Sigmoid colon (tissue), 7 donors: Measurements from ENCODE around the gene SPANXD. TPM values are rescaled to one million over a fixed set of nuclear protein-coding genes. Genes with fewer than 3 reads are reported as not detected.

ENCODE experiments used
- DNase-seq: peaks from one replicate; pipeline ENCODE4 v3.0.0-alpha.2; 2019
- H3K27ac ChIP-seq, 4 donors: fragments of 200-600 bp; sonication (generic); one replicate each; pipeline ENCODE4 v1.5.1; 2016 to 2019; ENCODE audit warnings: mild to moderate bottlenecking in 1 of 4
- H3K27me3 ChIP-seq, 3 donors: fragments of 200-600 bp; sonication (generic); one replicate each; pipeline ENCODE4 v1.5.1; 2019; ENCODE audit warnings: mild to moderate bottlenecking in 1 of 3
- H3K36me3 ChIP-seq, 4 donors: fragments of 200-600 bp; sonication (generic); one replicate each; pipeline ENCODE4 v1.5.1; 2016 to 2019
- H3K4me1 ChIP-seq, 4 donors: fragments of 200-600 bp; sonication (generic); one replicate each; pipeline ENCODE4 v1.5.1; 2017 to 2019
- H3K4me3 ChIP-seq, 4 donors: fragments of 200-600 bp; sonication (generic); one replicate each; pipeline ENCODE4 v1.5.1; 2017 to 2019; ENCODE audit warnings: mild to moderate bottlenecking in 2 of 4, moderate library complexity in 1 of 4
- H3K9me3 ChIP-seq, 4 donors: fragments of 200-600 bp in 3 of 4; sonication (generic) in 3 of 4; one replicate each; pipeline versions ENCODE4 v1.5.1 to v1.6.1; 2013 to 2019
- CTCF ChIP-seq, 4 experiments: fragments of 450-650 bp in 3 of 4; fragments of 200-600 bp in 1 of 4; IDR thresholded peaks; one replicate each; pipeline ENCODE4 v1.5.1; 2016 to 2019; ENCODE audit warnings: antibody characterized with exemption in 4 of 4, mild to moderate bottlenecking in 3 of 4, moderate library complexity in 2 of 4
- EP300 ChIP-seq, 4 donors: sonication (generic); formaldehyde crosslinking; IDR thresholded peaks; one replicate each; pipeline ENCODE4 v1.6.1; 2017; ENCODE audit warnings: antibody characterized with exemption in 4 of 4
- POLR2A ChIP-seq, 2 donors: fragments of 450-650 bp; IDR thresholded peaks; one replicate each; pipeline ENCODE4 v1.6.1; 2016; ENCODE audit warnings: antibody characterized with exemption in 2 of 2, mild to moderate bottlenecking in 2 of 2, moderate library complexity in 2 of 2
- POLR2AphosphoS5 ChIP-seq, 4 donors: sonication (generic); formaldehyde crosslinking; IDR thresholded peaks; one replicate each; pipeline ENCODE4 v1.6.1; 2017; ENCODE audit warnings: antibody characterized with exemption in 4 of 4
- WGBS, 2 donors: extraction: QIAGEN DNeasy Blood & Tissue Kit; methylation state at CpG; one replicate each; pipeline ENCODE4 v1.1.7; 2013; 5-methylcytosine and 5-hydroxymethylcytosine counted together
- intact Hi-C: fragments of 100-400 bp; cut with DNase I; formaldehyde crosslinking; loops from one replicate; pipeline ENCODE4 v1.15.1; 2023
- polyA plus RNA-seq, 3 donors: library from polyadenylated mRNA; stranded (reverse); fragments of 200-250 nt; gene quantifications; one replicate each; pipeline ENCODE4 v1.2.3, GENCODE V29; 2013
- total RNA-seq, 4 donors: library from RNA; depleted of rRNA; stranded (reverse); fragments of >200 nt; gene quantifications; one replicate each; pipeline ENCODE4 v1.1.0, GENCODE V29; 2016
- donor health status: healthy with polysubstance abuse.
- donor health status: Bipolar disorder and iron deficiency.
- donor health status: healthy.

The SPANXD gene
- total and polyA plus RNA-seq, 7 donors: not detected

DNA sequence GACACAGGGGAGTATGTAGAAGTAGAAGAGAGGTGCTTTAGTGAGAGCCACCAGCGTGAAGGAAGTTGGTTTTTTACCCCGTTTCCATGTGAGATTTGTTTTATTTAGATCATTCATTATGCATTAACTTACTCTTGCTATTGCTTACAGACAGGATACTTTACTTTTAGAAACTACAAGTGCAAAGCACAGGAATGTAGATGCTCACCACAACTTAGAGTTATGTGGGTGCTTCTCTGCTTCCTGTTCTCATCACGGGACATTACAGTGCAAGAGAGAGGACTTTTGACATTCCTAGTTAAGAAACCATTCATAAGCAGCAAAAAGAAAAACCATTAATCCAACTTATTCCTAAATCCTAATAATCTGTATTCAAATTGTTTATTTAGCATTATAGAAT lies 25.6 kb upstream of the SPANXD start:
- H3K36me3 ChIP-seq: no peaks in the 10 kb centered on the region
- WGBS, 2 donors: 57 to 60% methylated on average over 3 of the region's 3 CpGs
- H3K27me3 ChIP-seq: no peaks in the 10 kb centered on the region
- no peaks in the 10 kb centered on the region for H3K4me1 ChIP-seq
- no peaks in the 10 kb centered on the region for H3K9me3 ChIP-seq
- DNase-seq: no peak
- intact Hi-C loops: no loop called here
- H3K4me3 ChIP-seq: no peak overlapping the region
- no peak overlapping the region for H3K27ac ChIP-seq
- TF ChIP-seq POLR2A (IDR thresholded peaks at IDR 0.05): no peak
- no peak for TF ChIP-seq CTCF (IDR thresholded peaks at IDR 0.05)
- TF ChIP-seq POLR2AphosphoS5 (IDR thresholded peaks at IDR 0.05): no peak
- TF ChIP-seq EP300 (IDR thresholded peaks at IDR 0.05): no peak

DNA sequence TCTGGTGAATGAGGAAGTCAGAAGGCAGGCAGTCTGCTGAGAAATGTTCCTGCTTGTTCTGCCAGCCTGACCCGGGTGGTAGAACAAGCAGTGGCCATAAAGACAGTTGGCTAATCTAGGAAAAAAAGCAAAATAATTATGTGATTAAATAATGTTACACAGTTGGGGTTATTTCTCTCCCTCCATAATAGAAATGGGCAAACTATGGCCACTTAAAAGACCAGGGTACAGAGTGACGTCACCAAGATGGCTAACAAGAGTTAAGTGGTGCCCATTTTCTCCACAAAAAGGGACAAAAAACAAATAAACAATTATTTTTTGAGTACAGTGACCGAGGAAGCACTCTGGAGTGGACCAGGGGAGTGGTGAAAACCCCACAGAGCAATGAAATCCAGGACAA lies 16.1 kb upstream of the SPANXD start:
- H3K9me3 ChIP-seq: no peaks in the 10 kb centered on the region
- DNase-seq: no peak
- no peaks in the 10 kb centered on the region for H3K4me1 ChIP-seq
- H3K27me3 ChIP-seq: no peaks in the 10 kb centered on the region
- TF ChIP-seq POLR2AphosphoS5 (IDR thresholded peaks at IDR 0.05): no peak
- TF ChIP-seq CTCF (IDR thresholded peaks at IDR 0.05): no peak
- no peak for TF ChIP-seq POLR2A (IDR thresholded peaks at IDR 0.05)
- no peak for TF ChIP-seq EP300 (IDR thresholded peaks at IDR 0.05)
- H3K36me3 ChIP-seq: no peaks in the 10 kb centered on the region
- no peak overlapping the region for H3K27ac ChIP-seq
- 49 to 63% methylated on average over 3 of the region's 3 CpGs for WGBS, 2 donors
- intact Hi-C loops: no loop called here
- no peak overlapping the region for H3K4me3 ChIP-seq

- no peaks in the 10 kb centered on the region for H3K27me3 ChIP-seq
- 68 to 74% methylated on average over 4 of the region's 4 CpGs for whole genome bisulfite sequencing, 2 donors
- H3K9me3 ChIP-seq: no peaks in the 10 kb centered on the region
- no peak overlapping the region for H3K4me3 ChIP-seq
- no peaks in the 10 kb centered on the region for H3K36me3 ChIP-seq
- H3K4me1 ChIP-seq: no peaks in the 10 kb centered on the region
- H3K27ac ChIP-seq: no peak overlapping the region
- no peak for DNase-seq
- TF ChIP-seq EP300 (IDR thresholded peaks at IDR 0.05): no peak
- TF ChIP-seq POLR2A (IDR thresholded peaks at IDR 0.05): no peak
- no peak for TF ChIP-seq CTCF (IDR thresholded peaks at IDR 0.05)
- no peak for TF ChIP-seq POLR2AphosphoS5 (IDR thresholded peaks at IDR 0.05)
- intact Hi-C loops: no loop called here
These were observed 2.5 kb upstream of the SPANXD start for GRCh38 chrX:141701072-141701471.

GRCh38 chrX:141673946-141674345 lies 24.6 kb downstream of the SPANXD start:
- Histone ChIP-seq H3K4me3 (no peak overlapping the region), H3K36me3 (no peaks in the 10 kb centered on the region), H3K9me3 (no peaks in the 10 kb centered on the region), H3K4me1 (no peaks in the 10 kb centered on the region), H3K27me3 (no peaks in the 10 kb centered on the region), H3K27ac (no peak overlapping the region)
- 63 to 75% methylated on average over 2 of the region's 2 CpGs for WGBS, 2 donors
- DNase-seq: no peak
- intact Hi-C loops: no loop called here
- TF ChIP-seq POLR2AphosphoS5 (IDR thresholded peaks at IDR 0.05) (no peak), CTCF (IDR thresholded peaks at IDR 0.05) (no peak), EP300 (IDR thresholded peaks at IDR 0.05) (no peak), POLR2A (IDR thresholded peaks at IDR 0.05) (no peak)

DNA sequence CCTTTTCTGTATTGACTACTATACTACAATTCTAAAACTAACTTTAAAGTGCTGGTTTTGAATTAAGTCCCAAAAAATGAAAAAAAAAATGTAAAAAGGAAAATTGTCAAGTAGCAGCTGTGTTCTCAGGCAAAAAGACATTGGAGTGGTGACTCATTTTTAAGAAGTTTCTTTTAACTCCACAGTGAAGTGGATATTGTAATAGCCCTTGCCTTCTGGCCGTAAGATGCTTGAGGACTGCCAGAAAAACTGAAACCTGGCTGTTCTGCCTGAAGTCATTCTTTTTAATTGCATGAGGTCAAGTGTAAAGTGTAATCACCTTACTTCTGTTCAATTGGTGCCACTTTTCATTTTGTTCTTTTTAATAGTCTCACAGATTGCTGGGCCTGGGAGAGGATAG lies 28.9 kb downstream of the SPANXD start:
- Histone ChIP-seq H3K9me3 (no peaks in the 10 kb centered on the region), H3K4me3 (no peak overlapping the region), H3K27ac (no peak overlapping the region), H3K36me3 (no peaks in the 10 kb centered on the region), H3K4me1 (no peaks in the 10 kb centered on the region), H3K27me3 (no peaks in the 10 kb centered on the region)
- intact Hi-C loops: no loop called here
- TF ChIP-seq EP300 (IDR thresholded peaks at IDR 0.05) (no peak), POLR2AphosphoS5 (IDR thresholded peaks at IDR 0.05) (no peak), POLR2A (IDR thresholded peaks at IDR 0.05) (no peak), CTCF (IDR thresholded peaks at IDR 0.05) (no peak)
- DNase-seq: no peak
- 68 to 78% methylated on average over 1 of the region's 1 CpG for WGBS, 2 donors
